Mucosa of rectum (tissue), 2 donors: ENCODE measurements around the gene TCHP.
"Not testable (repeated sequence)": the region's sequence is repeated elsewhere in the genome, so short reads cannot be mapped to it uniquely, and the experiment has no call there.

Source experiments
- H3K27ac ChIP-seq, 2 donors: one replicate each; pipeline ENCODE4 v1.7.0; 2013; ENCODE audit warnings: inconsistent platforms in 2 of 2, low read depth in 2 of 2, low read length in 2 of 2
- H3K27me3 ChIP-seq, 2 donors: one replicate each; pipeline ENCODE4 v1.7.0; 2013; ENCODE audit warnings: low read length in 2 of 2; ENCODE audit not compliant: control insufficient read depth in 2 of 2, insufficient read depth in 2 of 2
- H3K36me3 ChIP-seq, 2 donors: one replicate each; pipeline ENCODE4 v1.7.0; 2013; ENCODE audit warnings: low read length in 2 of 2; ENCODE audit not compliant: control insufficient read depth in 2 of 2, insufficient read depth in 2 of 2
- H3K4me1 ChIP-seq, 2 donors: one replicate each; pipeline ENCODE4 v1.7.0; 2013; ENCODE audit warnings: low read length in 2 of 2, mild to moderate bottlenecking in 1 of 2; ENCODE audit not compliant: control insufficient read depth in 2 of 2, insufficient read depth in 2 of 2
- H3K4me3 ChIP-seq, 2 donors: one replicate each; pipeline ENCODE4 v1.7.0; 2013; ENCODE audit warnings: low read length in 2 of 2
- H3K9ac ChIP-seq, 2 donors: one replicate each; pipeline ENCODE4 v1.7.0; 2013; ENCODE audit warnings: low read length in 2 of 2, low read depth in 1 of 2, mild to moderate bottlenecking in 1 of 2
- H3K9me3 ChIP-seq, 2 donors: one replicate each; pipeline ENCODE4 v1.7.0; 2013; ENCODE audit warnings: low read length in 2 of 2; ENCODE audit not compliant: control insufficient read depth in 2 of 2
- donor health status: healthy.
- donor health status: Normal muscosa, but diverticular disease.

Gene TCHP

DNA sequence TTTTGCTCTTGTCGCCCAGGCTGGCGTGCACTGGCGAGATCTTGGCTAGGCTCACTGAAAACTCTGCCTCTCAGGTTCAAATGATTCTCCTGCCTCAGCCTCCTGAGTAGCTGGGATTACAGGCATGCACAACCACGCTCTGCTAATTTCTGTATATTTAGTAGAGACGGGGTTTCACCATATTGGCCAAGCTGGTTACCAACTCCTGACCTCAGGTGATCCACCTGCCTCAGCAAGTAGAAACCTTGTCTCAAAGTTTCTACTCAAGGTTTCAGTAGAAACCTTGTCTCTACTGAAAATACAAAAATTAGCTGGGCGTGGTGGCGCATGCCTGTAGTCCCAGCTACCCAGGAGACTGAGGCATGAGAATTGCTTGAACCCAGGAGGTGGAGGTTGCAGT lies 8.3 kb upstream of the TCHP start:
- H3K9ac ChIP-seq, H3K27me3 ChIP-seq, H3K36me3 ChIP-seq, H3K4me3 ChIP-seq, H3K27ac ChIP-seq, H3K9me3 ChIP-seq: not testable (repeated sequence)
- H3K4me1 ChIP-seq, result peaks cover 0 to 13% of the 10 kb centered on the region in 2 donors

DNA sequence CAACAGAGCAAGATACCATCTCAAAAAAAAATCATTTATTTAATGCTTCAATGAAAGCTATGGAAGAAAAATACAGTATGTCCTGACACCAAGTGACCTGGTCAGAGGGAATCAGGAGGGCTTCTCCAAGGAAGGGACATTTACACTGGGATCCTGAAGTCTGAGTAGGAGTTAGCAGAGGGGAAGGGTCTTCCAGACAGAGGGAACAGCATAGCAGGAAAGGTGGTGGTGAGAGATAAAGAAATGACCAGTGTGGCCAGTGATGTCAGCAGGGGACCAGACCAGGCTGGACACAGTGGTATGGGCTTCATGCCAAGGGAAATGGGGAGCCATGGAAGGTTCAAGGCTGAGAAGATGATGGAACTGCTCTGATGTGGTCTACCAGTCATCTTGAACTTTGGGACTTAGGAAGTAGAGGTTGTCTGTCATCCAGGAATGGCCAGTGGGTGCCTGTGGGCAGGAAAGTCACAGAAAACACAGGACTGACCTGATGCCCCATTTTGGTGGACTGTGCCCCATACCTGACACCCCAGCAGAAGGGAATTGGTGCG lies 7.8 kb upstream of the TCHP start:
- peak overlapping the region in 1 of 2 donors; percentile 0 for H3K27ac ChIP-seq
- no peaks in the 10 kb centered on the region for H3K9me3 ChIP-seq
- H3K4me1 ChIP-seq, result peaks cover 0 to 13% of the 10 kb centered on the region in 2 donors
- no peak overlapping the region for H3K9ac ChIP-seq
- H3K4me3 ChIP-seq, result no peak overlapping the region
- no peaks in the 10 kb centered on the region for H3K27me3 ChIP-seq
- H3K36me3 ChIP-seq, result no peaks in the 10 kb centered on the region

DNA sequence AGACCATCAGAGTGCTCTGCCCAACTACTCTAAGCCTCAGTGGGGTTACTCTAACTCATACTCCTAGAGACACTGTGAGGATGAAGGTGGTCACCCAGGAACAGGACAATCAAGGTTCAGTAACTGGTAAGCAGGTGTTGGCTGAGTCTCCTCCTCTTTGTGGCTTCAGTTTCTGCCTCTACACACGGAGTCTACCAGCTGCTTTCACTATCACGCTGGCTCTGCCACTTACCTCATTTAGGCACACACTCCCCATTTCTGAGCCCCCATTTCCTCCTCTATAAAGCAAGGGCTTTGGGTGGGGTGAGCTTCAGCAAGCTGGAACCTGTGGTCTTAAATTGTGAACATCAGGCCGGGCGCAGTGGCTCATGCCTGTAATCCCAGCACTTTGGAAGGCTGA lies 7.3 kb upstream of the TCHP start:
- H3K9me3 ChIP-seq, result no peaks in the 10 kb centered on the region
- H3K36me3 ChIP-seq, result no peaks in the 10 kb centered on the region
- H3K9ac ChIP-seq, result no peak overlapping the region
- H3K27ac ChIP-seq, result no peak overlapping the region
- H3K4me1 ChIP-seq, result peaks cover 0 to 13% of the 10 kb centered on the region in 2 donors
- no peaks in the 10 kb centered on the region for H3K27me3 ChIP-seq
- H3K4me3 ChIP-seq, result no peak overlapping the region

DNA sequence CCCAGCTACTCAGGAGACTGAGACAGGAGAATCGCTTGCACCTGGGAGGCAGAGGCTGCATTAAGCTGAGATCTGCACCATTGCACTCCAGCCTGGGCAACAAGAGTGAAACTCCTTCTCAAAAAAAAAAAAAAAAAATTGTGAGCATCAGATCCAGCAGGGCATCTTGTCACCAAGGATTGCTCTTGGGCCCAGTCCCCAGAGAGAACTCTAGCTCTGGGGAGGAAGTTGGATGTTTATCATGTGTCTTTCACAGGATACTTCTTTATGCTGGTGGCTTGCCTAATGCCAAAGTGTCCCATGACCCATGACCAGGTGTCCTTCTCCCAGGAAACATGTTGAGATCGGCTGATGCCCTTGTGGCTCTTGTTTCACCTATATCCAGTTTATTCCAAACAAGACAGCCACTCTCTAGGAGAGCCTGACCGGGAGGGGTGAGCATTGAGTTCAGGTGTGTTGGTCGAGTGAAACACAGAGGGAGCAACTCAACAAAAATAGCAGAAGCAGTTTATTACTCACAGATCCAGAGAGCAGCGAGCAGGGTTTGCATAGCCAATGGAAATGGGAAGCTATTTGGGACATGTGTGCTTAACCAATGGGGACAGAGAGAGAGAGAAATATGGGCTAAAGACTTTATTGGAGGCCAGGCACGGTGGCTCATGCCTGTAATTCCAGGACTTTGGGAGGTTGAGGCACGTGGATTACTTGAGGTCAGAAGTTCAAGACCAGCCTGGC lies 6.6 kb upstream of the TCHP start:
- no peaks in the 10 kb centered on the region for H3K9me3 ChIP-seq
- H3K27ac ChIP-seq, result no peak overlapping the region
- H3K4me3 ChIP-seq, result no peak overlapping the region
- H3K4me1 ChIP-seq, result peaks cover 0 to 7% of the 10 kb centered on the region in 2 donors
- H3K9ac ChIP-seq, result no peak overlapping the region
- H3K27me3 ChIP-seq, result no peaks in the 10 kb centered on the region
- no peaks in the 10 kb centered on the region for H3K36me3 ChIP-seq

DNA sequence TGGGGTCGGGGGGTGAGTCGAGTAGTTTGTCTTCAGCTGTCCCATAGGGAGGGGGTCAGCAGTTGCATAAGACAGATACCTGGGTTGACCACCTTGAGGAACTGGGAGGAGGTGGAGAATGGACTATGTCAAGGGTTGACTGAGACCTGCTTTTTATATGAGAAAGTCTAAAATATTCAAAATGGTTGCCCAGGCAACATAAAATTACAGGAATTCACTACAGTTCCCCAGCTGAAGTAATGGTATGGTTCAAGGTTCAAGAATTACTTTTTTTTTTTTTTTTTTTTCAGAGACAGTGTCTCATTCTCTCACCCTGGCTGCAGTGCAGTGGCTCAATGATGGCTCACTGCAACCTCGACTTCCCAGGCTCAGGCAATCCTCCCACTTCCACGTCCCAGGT lies 5.1 kb upstream of the TCHP start:
- peaks cover 0 to 7% of the 10 kb centered on the region in 2 donors for H3K4me1 ChIP-seq
- H3K4me3 ChIP-seq, result no peak overlapping the region
- no peaks in the 10 kb centered on the region for H3K9me3 ChIP-seq
- H3K27me3 ChIP-seq, result no peaks in the 10 kb centered on the region
- no peak overlapping the region for H3K27ac ChIP-seq
- H3K36me3 ChIP-seq, result no peaks in the 10 kb centered on the region
- H3K9ac ChIP-seq, result no peak overlapping the region

DNA sequence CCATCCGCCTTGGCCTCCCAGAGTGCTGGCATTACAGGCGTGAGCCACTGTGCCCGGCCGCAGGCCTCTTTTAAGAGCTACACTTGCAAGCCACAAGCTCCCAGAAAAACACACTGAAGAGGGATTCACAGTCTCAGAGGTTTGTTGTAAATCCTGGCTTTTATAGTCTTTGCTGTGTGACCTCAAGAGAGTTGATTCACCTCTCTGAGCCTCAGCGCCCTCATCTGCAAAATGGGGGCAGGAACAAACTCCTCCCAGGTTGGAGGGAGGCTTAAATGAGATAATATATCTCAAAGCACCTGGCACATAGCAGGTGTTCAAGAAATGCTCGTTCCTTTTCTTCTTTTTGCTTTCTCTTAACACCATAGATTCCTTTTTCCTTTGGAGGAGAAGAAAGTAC lies 3.9 kb upstream of the TCHP start:
- H3K36me3 ChIP-seq, result no peaks in the 10 kb centered on the region
- no peak overlapping the region for H3K4me3 ChIP-seq
- H3K9me3 ChIP-seq, result no peaks in the 10 kb centered on the region
- peaks cover 3 to 7% of the 10 kb centered on the region in 2 donors for H3K4me1 ChIP-seq
- no peak overlapping the region for H3K9ac ChIP-seq
- H3K27ac ChIP-seq, result no peak overlapping the region
- no peaks in the 10 kb centered on the region for H3K27me3 ChIP-seq

DNA sequence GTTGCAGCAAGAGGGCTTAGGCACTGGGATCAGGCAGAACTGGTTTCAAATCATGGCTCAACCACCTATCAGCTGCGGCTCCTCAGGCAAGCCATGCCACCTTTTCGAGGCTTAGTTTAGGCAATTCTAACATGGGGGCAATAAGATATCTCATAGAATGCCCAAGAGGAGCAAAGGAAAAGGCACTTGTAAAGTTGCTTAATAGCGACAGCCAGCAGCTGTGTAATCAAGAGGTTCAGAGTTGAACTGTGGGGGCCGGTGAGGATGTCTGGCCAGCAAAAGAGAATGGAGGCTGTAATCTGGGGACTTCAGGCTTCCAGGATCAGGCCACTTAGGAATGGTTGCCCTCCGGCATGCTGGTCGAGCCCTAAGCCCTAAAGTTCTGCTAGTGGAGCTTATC lies 3.0 kb upstream of the TCHP start:
- Histone ChIP-seq H3K9me3 (no peaks in the 10 kb centered on the region), H3K4me3 (no peak overlapping the region), H3K27me3 (no peaks in the 10 kb centered on the region), H3K36me3 (no peaks in the 10 kb centered on the region), H3K9ac (no peak overlapping the region), H3K27ac (no peak overlapping the region), H3K4me1 (peaks cover 6 to 7% of the 10 kb centered on the region in 2 donors)

DNA sequence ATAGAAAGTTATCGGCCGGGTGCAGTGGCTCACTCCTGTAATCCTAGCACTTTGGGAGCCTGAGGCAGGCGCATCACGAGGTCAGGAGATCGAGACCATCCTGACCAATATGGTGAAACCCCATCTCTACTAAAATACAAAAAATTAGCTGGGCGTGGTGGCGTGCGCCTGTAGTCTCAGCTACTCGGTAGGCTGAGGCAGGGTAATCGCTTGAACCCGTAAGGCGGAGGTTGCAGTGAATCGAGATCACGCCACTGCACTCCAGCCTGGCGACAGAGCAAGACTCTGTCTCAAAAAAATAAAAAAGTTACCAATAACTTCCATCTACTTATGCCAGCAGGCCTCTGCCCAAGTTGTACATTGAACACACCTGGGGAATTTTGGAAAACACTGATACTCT lies 729 bp upstream of the TCHP start:
- Histone ChIP-seq H3K9ac (peak overlapping the region in 1 of 2 donors; percentile 79), H3K36me3 (peaks cover 16% of the 10 kb centered on the region in 2 donors), H3K4me3 (peak overlapping the region in 1 of 2 donors; percentile 94)
- H3K27me3 ChIP-seq, H3K4me1 ChIP-seq, H3K27ac ChIP-seq, H3K9me3 ChIP-seq: not testable (repeated sequence)

DNA sequence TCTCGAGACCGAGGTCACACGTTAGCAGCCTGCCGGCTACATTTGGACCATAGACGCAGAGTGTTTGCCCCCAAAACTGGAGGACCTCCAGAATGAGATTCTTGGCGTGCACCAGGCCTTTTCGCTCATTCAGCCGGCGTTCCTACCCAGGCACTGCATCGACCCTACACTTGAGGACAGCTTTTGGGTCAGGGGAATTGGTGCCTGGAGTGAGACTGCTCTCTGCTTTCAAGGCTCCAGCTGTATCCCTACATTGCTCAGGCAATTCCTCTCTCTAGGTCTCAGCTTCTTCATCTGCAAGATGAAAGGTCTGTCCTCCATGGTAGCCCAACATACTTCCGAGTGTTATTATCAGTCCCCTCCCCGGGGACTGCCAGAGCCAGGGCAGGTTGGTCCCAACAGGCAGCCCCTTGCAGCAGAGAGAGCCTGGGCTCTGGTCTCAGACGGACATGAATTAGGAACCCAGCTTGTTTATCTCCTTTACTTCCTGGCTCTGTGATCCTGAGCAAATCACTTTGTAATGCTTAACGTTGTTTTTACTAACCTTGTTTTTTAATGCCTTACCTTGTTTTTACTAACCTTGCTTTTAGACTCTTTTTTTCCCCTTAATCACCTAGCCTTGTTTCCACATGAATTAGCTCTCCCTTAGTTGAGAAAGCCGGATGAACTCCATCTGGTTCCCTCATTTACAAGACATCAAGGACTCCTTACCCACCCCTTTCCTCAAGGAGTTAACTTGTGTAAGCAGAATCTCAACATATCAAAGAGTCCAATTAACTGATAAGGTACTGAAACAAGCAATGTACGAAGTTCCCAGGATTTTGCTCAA lies 892 bp downstream of the TCHP start:
- H3K4me3 ChIP-seq, result peak overlapping the region; percentile 65 to 94
- H3K9ac ChIP-seq, result peak overlapping the region; percentile 70 to 79
- H3K27me3 ChIP-seq, result no peaks in the 10 kb centered on the region
- peaks cover 0 to 6% of the 10 kb centered on the region in 2 donors for H3K4me1 ChIP-seq
- H3K27ac ChIP-seq, result peak overlapping the region in 1 of 2 donors; percentile 76
- H3K36me3 ChIP-seq, result peaks cover 29% of the 10 kb centered on the region in 2 donors
- no peaks in the 10 kb centered on the region for H3K9me3 ChIP-seq

DNA sequence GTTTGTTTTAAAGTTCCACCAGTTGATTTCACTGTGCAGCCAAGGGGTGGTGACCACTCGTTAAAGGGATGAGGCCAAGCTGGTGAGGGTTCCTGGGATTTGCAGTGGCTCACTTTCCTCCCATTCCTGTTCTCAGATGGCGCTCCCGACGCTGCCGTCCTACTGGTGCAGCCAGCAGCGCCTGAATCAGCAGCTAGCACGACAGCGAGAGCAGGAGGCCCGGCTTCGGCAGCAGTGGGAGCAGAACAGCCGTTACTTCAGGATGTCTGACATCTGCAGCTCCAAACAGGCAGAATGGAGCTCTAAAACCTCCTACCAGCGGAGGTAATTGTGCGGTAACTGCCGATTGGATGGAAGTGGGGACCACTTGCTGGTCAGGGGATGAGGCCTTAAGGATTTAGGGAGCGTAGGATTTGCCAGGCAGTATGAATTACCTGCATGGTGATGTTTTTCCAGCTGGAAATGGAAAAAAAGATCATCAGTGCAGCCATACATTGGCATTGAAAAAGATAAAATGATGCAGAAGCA lies 2.9 kb downstream of the TCHP start:
- H3K9ac ChIP-seq, result no peak overlapping the region
- H3K27me3 ChIP-seq, result no peaks in the 10 kb centered on the region
- no peak overlapping the region for H3K27ac ChIP-seq
- peaks cover 45 to 48% of the 10 kb centered on the region in 2 donors for H3K36me3 ChIP-seq
- no peak overlapping the region for H3K4me3 ChIP-seq
- peaks cover 0 to 6% of the 10 kb centered on the region in 2 donors for H3K4me1 ChIP-seq
- no peaks in the 10 kb centered on the region for H3K9me3 ChIP-seq
